SK-N-MC (cell line): ENCODE data around the gene FAP.

Source experiments
- EZH2 ChIP-seq: fragments of 200-600 bp; sonication (generic); IDR thresholded peaks from one replicate; pipeline ENCODE4 v1.6.1; 2017; ENCODE audit warnings: antibody characterized with exemption
- FOXP2 ChIP-seq: optimal IDR thresholded peaks from 2 replicates; pipeline ENCODE3; 2011; ENCODE audit warnings: mild to moderate bottlenecking, moderate library complexity; ENCODE audit not compliant: insufficient read depth; ENCODE audit errors: extremely low read length, control extremely low read depth

- TF ChIP-seq EZH2: no peak
- TF ChIP-seq FOXP2: no peak
Measured at GRCh38 chr2:162244541-162245031, 1.3 kb upstream of the FAP start.
